K562 (cell line): ENCODE results near the gene NMT2. TPM values are rescaled to one million over a fixed set of nuclear protein-coding genes. Genes with fewer than 3 reads are reported as not detected.

ENCODE experiments used
- ATAC-seq: fragments of 200-7000 bp; cut with Tn5 transposase; 3 replicates; pipeline ENCODE4 v1.9.1; 2020; ENCODE audit warnings: moderate library complexity
- BruUV-seq: library from RNA; stranded (reverse); fragments of 400-500 nt; replicated peaks from 2 replicates; lab custom pipeline; 2021; lab: Mats Ljungman, UMichigan
- CTCF ChIA-PET: fragments of 300-600 bp; formaldehyde crosslinking; extraction: SDS; loops from one replicate; lab custom pipeline; 2021; ENCODE audit warnings: low intra/inter-chr PET ratio; lab: Yijun Ruan, JAX
- POLR2A ChIA-PET: fragments of 300-600, 350-650 bp; sonication (Branson Sonifier 250); formaldehyde crosslinking; extraction: SDS; loops from one replicate; lab custom pipeline; 2021; ENCODE audit warnings: antibody characterized with exemption, inconsistent platforms; lab: Yijun Ruan, JAX
- DNase-seq, 4 experiments: peaks; one replicate each; pipeline versions ENCODE4 v3.0.0 to v3.0.0-alpha.2; 2011 to 2018; ENCODE audit warnings: low spot score in 3 of 4, mixed read lengths in 3 of 4; ENCODE audit errors: extremely low read depth in 1 of 4
- FAIRE-seq: peaks from 2 replicates; lab custom pipeline; 2011; peaks lifted over from hg19 to GRCh38; lab: Jason Lieb, UNC
- H2AFZ ChIP-seq: 2 replicates; pipeline ENCODE4 v1.6.0; 2011; ENCODE audit warnings: low read depth, low read length, control low read depth, inconsistent platforms
- H3K27ac ChIP-seq: fragments of 200-600 bp; 3 replicates; pipeline ENCODE4 v1.8.0; 2011; ENCODE audit warnings: low read depth, mild to moderate bottlenecking, control low read depth, inconsistent platforms, low read length, moderate library complexity, mixed read lengths; ENCODE audit errors: extremely low read depth
- H3K27me3 ChIP-seq, 2 experiments: fragments of 300-600 bp in 1 of 2; 2 replicates in 1 of 2; 3 replicates in 1 of 2; pipeline versions ENCODE4 v1.6.0 to v1.8.0; 2011; ENCODE audit warnings: inconsistent platforms in 2 of 2, low read length in 2 of 2, mild to moderate bottlenecking in 1 of 2, mixed read lengths in 1 of 2, moderate library complexity in 1 of 2; ENCODE audit not compliant: control insufficient read depth in 2 of 2, insufficient read depth in 2 of 2
- H3K36me3 ChIP-seq: fragments of 300-600 bp; 3 replicates; pipeline ENCODE4 v1.8.0; 2011; ENCODE audit warnings: mild to moderate bottlenecking, low read length, inconsistent platforms; ENCODE audit not compliant: control insufficient read depth, insufficient read depth
- H3K4me1 ChIP-seq, 2 experiments: fragments of 200-600 bp in 1 of 2; replicated peaks in 1 of 2; 2 replicates in 1 of 2; 3 replicates in 1 of 2; pipeline versions ENCODE4 v1.5.1 to v1.8.0; 2011; ENCODE audit warnings: inconsistent platforms in 2 of 2, low read length in 2 of 2, mild to moderate bottlenecking in 1 of 2, mixed read lengths in 1 of 2, moderate library complexity in 1 of 2; ENCODE audit not compliant: control insufficient read depth in 2 of 2, insufficient read depth in 2 of 2
- H3K4me2 ChIP-seq: 2 replicates; pipeline ENCODE4 v1.6.1; 2011; ENCODE audit warnings: low read length, control low read depth, inconsistent platforms, mixed read lengths; ENCODE audit not compliant: insufficient read depth
- H3K4me3 ChIP-seq: fragments of 200-600 bp; sonication (generic), shearing (Covaris generic); 2 replicates; pipeline ENCODE4 v1.5.1; 2016; ENCODE audit warnings: control low read depth, inconsistent platforms
- H3K79me2 ChIP-seq: fragments of 200-600 bp; 3 replicates; pipeline ENCODE4 v1.8.0; 2011; ENCODE audit warnings: low read length, inconsistent platforms; ENCODE audit not compliant: control insufficient read depth, insufficient read depth
- H3K9ac ChIP-seq, 2 experiments: 2 replicates each; pipeline versions ENCODE4 v1.6.0 to v1.6.1; 2011; ENCODE audit warnings: low read depth in 2 of 2, low read length in 2 of 2, control low read depth in 1 of 2, inconsistent platforms in 1 of 2, mild to moderate bottlenecking in 1 of 2, mixed read lengths in 1 of 2; ENCODE audit not compliant: insufficient read depth in 1 of 2
- H3K9me1 ChIP-seq: one replicate; pipeline ENCODE4 v1.6.0; 2011; ENCODE audit warnings: inconsistent platforms, mild to moderate bottlenecking, low read length, moderate library complexity; ENCODE audit not compliant: control insufficient read depth, insufficient read depth
- H3K9me3 ChIP-seq: replicated peaks from 2 replicates; pipeline ENCODE4 v1.5.1; 2011; ENCODE audit warnings: low read depth, low read length, inconsistent platforms; ENCODE audit not compliant: control insufficient read depth, insufficient read depth
- H4K20me1 ChIP-seq: replicated peaks from 2 replicates; pipeline ENCODE4 v1.6.1; 2011; ENCODE audit warnings: low read length, inconsistent platforms, mixed read lengths; ENCODE audit not compliant: control insufficient read depth, insufficient read depth
- ARNT ChIP-seq, 2 experiments: fragments of 450-650 bp; IDR thresholded peaks; 2 replicates each; pipeline ENCODE4 v1.6.1; 2016; ENCODE audit warnings: mild to moderate bottlenecking in 1 of 2
- ATF6 ChIP-seq: sonication (generic); formaldehyde crosslinking; IDR thresholded peaks from 2 replicates; pipeline ENCODE4 v1.4.0; 2020; ENCODE audit warnings: mild to moderate bottlenecking, missing genetic modification reagents
- CHD4 ChIP-seq: fragments of 200-600 bp; sonication (generic); IDR thresholded peaks from 3 replicates; pipeline ENCODE4 v1.6.1; 2012; ENCODE audit warnings: low read depth, mild to moderate bottlenecking, mixed read lengths, low read length, inconsistent platforms; ENCODE audit not compliant: insufficient read depth, insufficient replicate concordance, poor library complexity, severe bottlenecking
- FOXA1 ChIP-seq: fragments of 450-650 bp; IDR thresholded peaks from 2 replicates; pipeline ENCODE4 v1.6.1; 2016; ENCODE audit warnings: mild to moderate bottlenecking, borderline replicate concordance
- HMGN3 ChIP-seq: IDR thresholded peaks from 2 replicates; pipeline ENCODE4 v1.6.1; 2011; ENCODE audit warnings: borderline replicate concordance, low read depth, mild to moderate bottlenecking, mixed read lengths, low read length; ENCODE audit not compliant: insufficient read length; ENCODE audit errors: extremely low read depth
- HNRNPH1 ChIP-seq: fragments of 200-400 bp; formaldehyde crosslinking; optimal IDR thresholded peaks from 2 replicates; pipeline ENCODE3; 2017; ENCODE audit warnings: low read depth, mild to moderate bottlenecking, low read length, moderate library complexity
- IRF2 ChIP-seq: sonication (generic); formaldehyde crosslinking; IDR thresholded peaks from 2 replicates; pipeline ENCODE4 v1.8.1; 2022; ENCODE audit warnings: mild to moderate bottlenecking, missing genetic modification reagents
- MAX ChIP-seq: sonication (generic); formaldehyde crosslinking; IDR thresholded peaks from 2 replicates; pipeline ENCODE4 v1.9.0; 2022; ENCODE audit warnings: mild to moderate bottlenecking, missing genetic modification reagents
- NBN ChIP-seq: fragments of 450-650 bp; IDR thresholded peaks from 2 replicates; pipeline ENCODE4 v1.6.1; 2016; ENCODE audit warnings: low read depth, mild to moderate bottlenecking
- NCOA1 ChIP-seq: fragments of 450-650 bp; IDR thresholded peaks from 2 replicates; pipeline ENCODE4 v1.6.1; 2016; ENCODE audit warnings: low read depth
- RBM22 ChIP-seq: fragments of 200-400 bp; formaldehyde crosslinking; IDR thresholded peaks from 2 replicates; pipeline ENCODE4 v1.6.1; 2018; ENCODE audit warnings: low read length, low read depth; ENCODE audit not compliant: poor library complexity, severe bottlenecking
- SETDB1 ChIP-seq: IDR thresholded peaks from one replicate; pipeline ENCODE4 v1.6.1; 2012; ENCODE audit warnings: low read length, control low read depth, inconsistent platforms
- TOE1 ChIP-seq, 2 experiments: fragments of 450-650 bp in 1 of 2; sonication (generic) in 1 of 2; formaldehyde crosslinking in 1 of 2; IDR thresholded peaks; 2 replicates each; pipeline versions ENCODE4 v1.7.1 to v1.8.0; 2016 to 2022; ENCODE audit warnings: borderline replicate concordance in 2 of 2, mild to moderate bottlenecking in 2 of 2, antibody characterized with exemption in 1 of 2, inconsistent platforms in 1 of 2, low read depth in 1 of 2, missing genetic modification reagents in 1 of 2, moderate library complexity in 1 of 2
- ZFP36 ChIP-seq: fragments of 150-350 bp; IDR thresholded peaks from 2 replicates; pipeline ENCODE4 v1.6.1; 2018; ENCODE audit warnings: low read length, low read depth; ENCODE audit not compliant: partially characterized antibody
- ZFX ChIP-seq: sonication (generic); formaldehyde crosslinking; IDR thresholded peaks from 2 replicates; pipeline ENCODE4 v1.8.0; 2022; ENCODE audit warnings: mild to moderate bottlenecking, missing genetic modification reagents, moderate library complexity
- ZKSCAN3 ChIP-seq: fragments of 250-450 bp; sonication (Bioruptor Pico); IDR thresholded peaks from 2 replicates; pipeline ENCODE4 v1.4.0; 2020
- ZNF140 ChIP-seq: fragments of 250-450 bp; sonication (Bioruptor Pico); IDR thresholded peaks from 2 replicates; pipeline ENCODE4 v1.8.0; 2021; ENCODE audit warnings: moderate library complexity, mild to moderate bottlenecking, inconsistent platforms
- ZNF76 ChIP-seq: fragments of 250-450 bp; sonication (Bioruptor Pico); IDR thresholded peaks from 2 replicates; pipeline ENCODE4 v1.4.0; 2020; ENCODE audit warnings: mild to moderate bottlenecking, moderate library complexity, borderline replicate concordance
- WGBS: fragments of 100-300 bp; shearing (Covaris generic); methylation state at CpG from one replicate; pipeline ENCODE4 v1.1.6; 2016; ENCODE audit warnings: low coverage, mixed read lengths; ENCODE audit not compliant: insufficient coverage; ENCODE audit errors: missing lambda C conversion rate; 5-methylcytosine and 5-hydroxymethylcytosine counted together
- in situ Hi-C: fragments of 300-500 bp; cut with MboI; formaldehyde crosslinking; loops from 4 replicates; pipeline ENCODE4 v1.15.0; 2018; ENCODE audit warnings: inconsistent platforms, mixed read lengths
- intact Hi-C: fragments of 100-400 bp; cut with micrococcal nuclease; formaldehyde crosslinking; loops from 2 replicates; pipeline ENCODE4 v1.14.2; 2022
- polyA plus RNA-seq, 8 experiments: library from polyadenylated mRNA; depleted of rRNA in 4 of 8; stranded (reverse) in 5 of 8; unstranded in 3 of 8; fragments of >200 nt; fragmentation: Nextera tagmentation in 2 of 8; fragmentation: Illumina TruSeq in 1 of 8; extraction: Ambion mirVana in 2 of 8; extraction: Trizol in 1 of 8; gene quantifications; 2 replicates each; pipeline versions ENCODE4 v1.2.1 to v1.2.3, GENCODE V29; 2011 to 2014; ENCODE audit warnings: inconsistent platforms in 1 of 8, missing spikeins in 1 of 8
- total RNA-seq, 7 experiments: library from RNA; depleted of rRNA in 6 of 7; stranded (reverse); fragments of >200 nt in 6 of 7; fragmentation: Illumina TruSeq in 2 of 7; extraction: Trizol in 2 of 7; gene quantifications; 2 replicates each; pipeline versions ENCODE4 v1.2.1 to v1.2.3, GENCODE V29; 2011 to 2021; ENCODE audit warnings: low replicate concordance in 1 of 7
- TF ChIP-seq, protein P1 (sequence below), 2 experiments: fragments of 450-650 bp; conservative IDR thresholded peaks; 2 replicates each; pipeline ENCODE4 v1.6.1; 2017; ENCODE audit warnings: mild to moderate bottlenecking in 2 of 2, moderate library complexity in 2 of 2

The NMT2 gene
- total and polyA plus RNA-seq, 9 of the 15 experiments (the other 6 are each of a cell fraction or from before 2014, with no cell fraction given) = 5.2 to 15.9 (median 10.8) TPM

DNA sequence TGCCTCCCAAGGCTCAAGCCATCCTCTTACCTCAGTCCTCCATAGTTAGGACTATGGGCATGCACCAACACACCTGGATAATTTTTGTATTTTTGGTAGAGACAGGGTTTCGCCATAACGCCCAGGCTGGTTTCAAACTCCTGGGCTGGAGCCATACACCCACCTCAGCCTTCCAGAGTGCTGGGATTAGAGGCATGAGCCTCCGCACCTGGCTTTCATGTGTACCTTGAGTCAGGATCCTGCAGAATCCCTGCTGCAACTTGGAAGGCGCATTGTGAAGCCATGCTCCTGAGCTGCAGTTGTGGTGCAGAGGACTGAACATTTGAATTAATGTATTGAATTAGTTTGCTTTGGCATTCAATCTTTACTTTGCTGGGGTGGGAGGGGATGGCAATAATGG is 29.4 kb upstream of the NMT2 start:
- POLR2A ChIA-PET = interaction anchor here (0.8 to 0.9 kb wide), 2 partner anchors 8 to 12 kb away, joined by 3 to 5 read pairs; no protein-coding TSS in a partner anchor
- TF ChIP-seq NCOA1 (no peak), NBN (no peak), ATF6 (CRISPR knock-in tag) (no peak), HNRNPH1 (no peak), ZFP36 (no peak), CHD4 (no peak), ZFX (no peak), MAX (CRISPR knock-in tag) (no peak), HMGN3 (no peak), IRF2 (CRISPR knock-in tag) (no peak), ZKSCAN3 (CRISPR knock-in tag) (no peak), ZNF140 (CRISPR knock-in tag) (no peak), ZNF76 (CRISPR knock-in tag) (no peak), ARNT (IDR thresholded peaks at IDR 0.05) (no peak), TOE1 (IDR thresholded peaks at IDR 0.05; ENCODE audit: borderline replicate concordance) (no peak), TOE1 (CRISPR knock-in tag; IDR thresholded peaks at IDR 0.05; ENCODE audit: borderline replicate concordance, low read depth) (no peak), SETDB1 (no peak), RBM22 (no peak), FOXA1 (no peak)
- TF ChIP-seq, protein P1, sequence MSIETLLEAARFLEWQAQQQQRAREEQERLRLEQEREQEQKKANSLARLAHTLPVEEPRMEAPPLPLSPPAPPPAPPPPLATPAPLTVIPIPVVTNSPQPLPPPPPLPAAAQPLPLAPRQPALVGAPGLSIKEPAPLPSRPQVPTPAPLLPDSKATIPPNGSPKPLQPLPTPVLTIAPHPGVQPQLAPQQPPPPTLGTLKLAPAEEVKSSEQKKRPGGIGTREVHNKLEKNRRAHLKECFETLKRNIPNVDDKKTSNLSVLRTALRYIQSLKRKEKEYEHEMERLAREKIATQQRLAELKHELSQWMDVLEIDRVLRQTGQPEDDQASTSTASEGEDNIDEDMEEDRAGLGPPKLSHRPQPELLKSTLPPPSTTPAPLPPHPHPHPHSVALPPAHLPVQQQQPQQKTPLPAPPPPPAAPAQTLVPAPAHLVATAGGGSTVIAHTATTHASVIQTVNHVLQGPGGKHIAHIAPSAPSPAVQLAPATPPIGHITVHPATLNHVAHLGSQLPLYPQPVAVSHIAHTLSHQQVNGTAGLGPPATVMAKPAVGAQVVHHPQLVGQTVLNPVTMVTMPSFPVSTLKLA (conservative IDR thresholded peaks at IDR 0.05) = no peak
- TF ChIP-seq, all 486 proteins: peak for 0
- Histone ChIP-seq H3K9me1 (no peaks in the 10 kb centered on the region), H4K20me1 (no peaks in the 10 kb centered on the region), H3K9ac (no peak overlapping the region), H3K4me1 (peaks cover 0 to 3% of the 10 kb centered on the region in 2 experiments; a peak in 2 of 5 replicates), H3K27ac (no peak overlapping the region), H3K9me3 (no peaks in the 10 kb centered on the region), H3K27me3 (peaks cover 0 to 11% of the 10 kb centered on the region in 2 experiments; a peak in 3 of 5 replicates), H2AFZ (no peak overlapping the region), H3K36me3 (no peaks in the 10 kb centered on the region), H3K79me2 (no peaks in the 10 kb centered on the region), H3K4me2 (no peak overlapping the region), H3K4me3 (no peak overlapping the region)
- 30% methylated on average over 4 of the region's 4 CpGs for WGBS
- DNase-seq = no peak
- intact Hi-C loops = no loop called here
- BruUV-seq = no TSS peak
- CTCF ChIA-PET = no interaction called here
- ATAC-seq = no peak
- no peak for FAIRE-seq
- in situ Hi-C loops = no loop called here
